SK-N-SH treated with all-trans-retinoic acid at 6 μM for 48 hours (cell line): ENCODE measurements around the gene TSC22D4.

Experiments
- ATAC-seq: fragments of 200-7000 bp; cut with Tn5 transposase; 3 replicates; pipeline ENCODE4 v1.9.1; 2020; ENCODE audit warnings: mild to moderate bottlenecking, moderate library complexity
- ARNTL ChIP-seq: fragments of 450-650 bp; formaldehyde crosslinking; IDR thresholded peaks from 2 replicates; pipeline ENCODE4 v1.5.0; 2020; ENCODE audit warnings: low read depth, mild to moderate bottlenecking, moderate library complexity, borderline replicate concordance
- BACH2 ChIP-seq: fragments of 250-450 bp; sonication (Bioruptor Pico); IDR thresholded peaks from 2 replicates; pipeline ENCODE4 v1.9.0; 2021; ENCODE audit warnings: mild to moderate bottlenecking, borderline replicate concordance
- CSDC2 ChIP-seq: fragments of 250-450 bp; sonication (Bioruptor Pico); IDR thresholded peaks from 2 replicates; pipeline ENCODE4 v1.5.0; 2020; ENCODE audit warnings: mild to moderate bottlenecking, moderate library complexity
- GLIS3 ChIP-seq: fragments of 250-450 bp; sonication (Bioruptor Pico); IDR thresholded peaks from 2 replicates; pipeline ENCODE4 v1.5.0; 2020; ENCODE audit warnings: mild to moderate bottlenecking, moderate library complexity
- ISL1 ChIP-seq: fragments of 250-450 bp; sonication (Bioruptor Pico); IDR thresholded peaks from 2 replicates; pipeline ENCODE4 v2.1.2; 2022; ENCODE audit warnings: mild to moderate bottlenecking, moderate library complexity
- OSR1 ChIP-seq: fragments of 250-450 bp; sonication (Bioruptor Pico); IDR thresholded peaks from 2 replicates; pipeline ENCODE4 v1.8.0; 2022; ENCODE audit warnings: moderate library complexity, mild to moderate bottlenecking, inconsistent platforms
- PPARA ChIP-seq: fragments of 250-450 bp; sonication (Bioruptor Pico); IDR thresholded peaks from 2 replicates; pipeline ENCODE4 v1.5.0; 2020; ENCODE audit warnings: mild to moderate bottlenecking, borderline replicate concordance
- RARB ChIP-seq: fragments of 250-450 bp; sonication (Bioruptor Pico); IDR thresholded peaks from 2 replicates; pipeline ENCODE4 v1.8.0; 2021; ENCODE audit warnings: mild to moderate bottlenecking, moderate library complexity
- SNAI2 ChIP-seq: fragments of 250-450 bp; sonication (Bioruptor Pico); IDR thresholded peaks from 2 replicates; pipeline ENCODE4 v1.5.0; 2020; ENCODE audit warnings: mild to moderate bottlenecking, moderate library complexity
- TOX ChIP-seq: fragments of 250-450 bp; sonication (Bioruptor Pico); IDR thresholded peaks from 2 replicates; pipeline ENCODE4 v1.8.0; 2021; ENCODE audit warnings: mild to moderate bottlenecking, moderate library complexity, borderline replicate concordance
- ZFP3 ChIP-seq: fragments of 250-450 bp; sonication (Bioruptor Pico); IDR thresholded peaks from 2 replicates; pipeline ENCODE4 v1.5.0; 2020; ENCODE audit warnings: mild to moderate bottlenecking, moderate library complexity
- ZFP30 ChIP-seq: fragments of 450-650 bp; formaldehyde crosslinking; IDR thresholded peaks from 2 replicates; pipeline ENCODE4 v1.5.0; 2022; ENCODE audit warnings: mild to moderate bottlenecking, moderate library complexity
- ZNF565 ChIP-seq: fragments of 450-650 bp; formaldehyde crosslinking; conservative IDR thresholded peaks from 2 replicates; pipeline ENCODE4 v1.5.0; 2020; ENCODE audit warnings: low read depth, mild to moderate bottlenecking, moderate library complexity
- ZNF8 ChIP-seq: fragments of 450-650 bp; formaldehyde crosslinking; IDR thresholded peaks from 2 replicates; pipeline ENCODE4 v1.5.0; 2020; ENCODE audit warnings: mild to moderate bottlenecking, moderate library complexity
- TF ChIP-seq, protein P1 (sequence below): fragments of 250-450 bp; sonication (Bioruptor Pico); IDR thresholded peaks from 2 replicates; pipeline ENCODE4 v1.5.0; 2020; ENCODE audit warnings: mild to moderate bottlenecking, moderate library complexity
- TF ChIP-seq, protein P2 (sequence below): fragments of 250-450 bp; sonication (Bioruptor Pico); IDR thresholded peaks from 2 replicates; pipeline ENCODE4 v1.5.1; 2020; ENCODE audit warnings: low read depth, mild to moderate bottlenecking, moderate library complexity
- TF ChIP-seq, protein P3 (sequence below): fragments of 250-450 bp; sonication (Bioruptor Pico); IDR thresholded peaks from 2 replicates; pipeline ENCODE4 v1.8.0; 2020; ENCODE audit warnings: mild to moderate bottlenecking, moderate library complexity, borderline replicate concordance
- TF ChIP-seq, protein P4 (sequence below): fragments of 250-450 bp; sonication (Bioruptor Pico); IDR thresholded peaks from 2 replicates; pipeline ENCODE4 v1.8.0; 2021; ENCODE audit warnings: low read depth, mild to moderate bottlenecking, moderate library complexity, borderline replicate concordance

TSC22D4 gene

DNA sequence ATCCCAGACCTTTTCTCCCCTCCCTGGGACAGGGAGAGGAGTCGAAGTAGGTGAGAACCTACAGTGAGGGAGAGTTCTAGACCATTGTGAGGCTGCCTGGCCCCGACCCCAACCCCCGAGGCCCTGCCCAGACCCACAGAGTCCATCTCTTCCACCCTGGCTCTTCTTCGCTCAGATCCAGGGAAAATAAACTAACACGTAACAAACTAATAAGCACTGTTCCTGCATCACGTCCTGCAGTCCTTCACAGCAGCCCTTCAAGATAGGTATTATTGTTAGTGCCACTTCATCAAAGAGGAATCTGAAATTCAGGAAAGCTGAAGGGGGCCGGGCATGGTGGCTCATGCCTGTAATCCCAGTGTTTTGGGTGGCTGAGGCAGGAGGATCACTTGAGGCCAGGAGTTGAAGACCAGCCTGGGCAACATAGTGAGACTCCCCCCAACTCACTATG, 14.8 kb downstream of the TSC22D4 start, which contains the start of gene SPACDR:
SPACDR (minus strand) TSS at position 51 of the 451 bp plus-strand sequence. CDS start 235 bp downstream, outside the sequence.
- TF ChIP-seq CSDC2 (CRISPR knock-in tag) (no peak), ARNTL (CRISPR knock-in tag) (no peak), ISL1 (CRISPR knock-in tag) (no peak), ZNF8 (CRISPR knock-in tag) (no peak), ZNF565 (CRISPR knock-in tag) (no peak), RARB (no peak), ZFP3 (no peak), BACH2 (CRISPR knock-in tag) (no peak), SNAI2 (CRISPR knock-in tag) (no peak)
- TF ChIP-seq, protein P1, sequence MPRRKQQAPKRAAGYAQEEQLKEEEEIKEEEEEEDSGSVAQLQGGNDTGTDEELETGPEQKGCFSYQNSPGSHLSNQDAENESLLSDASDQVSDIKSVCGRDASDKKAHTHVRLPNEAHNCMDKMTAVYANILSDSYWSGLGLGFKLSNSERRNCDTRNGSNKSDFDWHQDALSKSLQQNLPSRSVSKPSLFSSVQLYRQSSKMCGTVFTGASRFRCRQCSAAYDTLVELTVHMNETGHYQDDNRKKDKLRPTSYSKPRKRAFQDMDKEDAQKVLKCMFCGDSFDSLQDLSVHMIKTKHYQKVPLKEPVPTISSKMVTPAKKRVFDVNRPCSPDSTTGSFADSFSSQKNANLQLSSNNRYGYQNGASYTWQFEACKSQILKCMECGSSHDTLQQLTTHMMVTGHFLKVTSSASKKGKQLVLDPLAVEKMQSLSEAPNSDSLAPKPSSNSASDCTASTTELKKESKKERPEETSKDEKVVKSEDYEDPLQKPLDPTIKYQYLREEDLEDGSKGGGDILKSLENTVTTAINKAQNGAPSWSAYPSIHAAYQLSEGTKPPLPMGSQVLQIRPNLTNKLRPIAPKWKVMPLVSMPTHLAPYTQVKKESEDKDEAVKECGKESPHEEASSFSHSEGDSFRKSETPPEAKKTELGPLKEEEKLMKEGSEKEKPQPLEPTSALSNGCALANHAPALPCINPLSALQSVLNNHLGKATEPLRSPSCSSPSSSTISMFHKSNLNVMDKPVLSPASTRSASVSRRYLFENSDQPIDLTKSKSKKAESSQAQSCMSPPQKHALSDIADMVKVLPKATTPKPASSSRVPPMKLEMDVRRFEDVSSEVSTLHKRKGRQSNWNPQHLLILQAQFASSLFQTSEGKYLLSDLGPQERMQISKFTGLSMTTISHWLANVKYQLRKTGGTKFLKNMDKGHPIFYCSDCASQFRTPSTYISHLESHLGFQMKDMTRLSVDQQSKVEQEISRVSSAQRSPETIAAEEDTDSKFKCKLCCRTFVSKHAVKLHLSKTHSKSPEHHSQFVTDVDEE (CRISPR knock-in tag): no peak
- TF ChIP-seq, protein P2, sequence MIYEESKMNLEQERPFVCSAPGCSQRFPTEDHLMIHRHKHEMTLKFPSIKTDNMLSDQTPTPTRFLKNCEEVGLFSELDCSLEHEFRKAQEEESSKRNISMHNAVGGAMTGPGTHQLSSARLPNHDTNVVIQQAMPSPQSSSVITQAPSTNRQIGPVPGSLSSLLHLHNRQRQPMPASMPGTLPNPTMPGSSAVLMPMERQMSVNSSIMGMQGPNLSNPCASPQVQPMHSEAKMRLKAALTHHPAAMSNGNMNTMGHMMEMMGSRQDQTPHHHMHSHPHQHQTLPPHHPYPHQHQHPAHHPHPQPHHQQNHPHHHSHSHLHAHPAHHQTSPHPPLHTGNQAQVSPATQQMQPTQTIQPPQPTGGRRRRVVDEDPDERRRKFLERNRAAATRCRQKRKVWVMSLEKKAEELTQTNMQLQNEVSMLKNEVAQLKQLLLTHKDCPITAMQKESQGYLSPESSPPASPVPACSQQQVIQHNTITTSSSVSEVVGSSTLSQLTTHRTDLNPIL (CRISPR knock-in tag): no peak
- TF ChIP-seq, all 23 proteins: peak for 0
- ATAC-seq: no peak

DNA sequence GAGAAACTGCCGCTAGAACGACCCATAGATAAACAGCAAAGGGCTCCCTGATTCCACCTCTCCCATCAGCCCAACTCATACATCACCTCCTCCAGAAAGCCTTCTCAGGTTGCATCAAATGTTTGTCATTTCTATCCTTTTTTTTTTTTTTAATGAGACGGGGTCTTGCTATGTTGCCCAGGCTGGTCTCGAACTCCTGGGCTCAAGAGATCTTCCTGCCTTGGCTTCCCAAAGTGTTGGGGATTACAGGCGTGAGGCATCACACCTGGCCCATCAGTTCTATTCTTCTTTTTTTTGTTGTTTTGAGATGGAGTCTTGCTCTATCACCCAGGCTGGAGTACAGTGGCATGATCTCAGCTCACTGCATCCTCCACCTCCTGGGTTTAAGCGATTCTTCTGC, 22.0 kb downstream of the TSC22D4 start:
- TF ChIP-seq, protein P3, sequence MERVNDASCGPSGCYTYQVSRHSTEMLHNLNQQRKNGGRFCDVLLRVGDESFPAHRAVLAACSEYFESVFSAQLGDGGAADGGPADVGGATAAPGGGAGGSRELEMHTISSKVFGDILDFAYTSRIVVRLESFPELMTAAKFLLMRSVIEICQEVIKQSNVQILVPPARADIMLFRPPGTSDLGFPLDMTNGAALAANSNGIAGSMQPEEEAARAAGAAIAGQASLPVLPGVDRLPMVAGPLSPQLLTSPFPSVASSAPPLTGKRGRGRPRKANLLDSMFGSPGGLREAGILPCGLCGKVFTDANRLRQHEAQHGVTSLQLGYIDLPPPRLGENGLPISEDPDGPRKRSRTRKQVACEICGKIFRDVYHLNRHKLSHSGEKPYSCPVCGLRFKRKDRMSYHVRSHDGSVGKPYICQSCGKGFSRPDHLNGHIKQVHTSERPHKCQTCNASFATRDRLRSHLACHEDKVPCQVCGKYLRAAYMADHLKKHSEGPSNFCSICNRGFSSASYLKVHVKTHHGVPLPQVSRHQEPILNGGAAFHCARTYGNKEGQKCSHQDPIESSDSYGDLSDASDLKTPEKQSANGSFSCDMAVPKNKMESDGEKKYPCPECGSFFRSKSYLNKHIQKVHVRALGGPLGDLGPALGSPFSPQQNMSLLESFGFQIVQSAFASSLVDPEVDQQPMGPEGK: no peak
- TF ChIP-seq ZFP3 (no peak), CSDC2 (CRISPR knock-in tag) (no peak), ARNTL (CRISPR knock-in tag) (no peak), TOX (no peak), SNAI2 (CRISPR knock-in tag) (no peak), ZFP30 (CRISPR knock-in tag) (no peak), PPARA (no peak), BACH2 (CRISPR knock-in tag) (no peak), GLIS3 (CRISPR knock-in tag) (no peak), OSR1 (no peak)
- TF ChIP-seq, protein P2 (CRISPR knock-in tag): no peak
- TF ChIP-seq, protein P1 (CRISPR knock-in tag): no peak
- TF ChIP-seq, protein P4, sequence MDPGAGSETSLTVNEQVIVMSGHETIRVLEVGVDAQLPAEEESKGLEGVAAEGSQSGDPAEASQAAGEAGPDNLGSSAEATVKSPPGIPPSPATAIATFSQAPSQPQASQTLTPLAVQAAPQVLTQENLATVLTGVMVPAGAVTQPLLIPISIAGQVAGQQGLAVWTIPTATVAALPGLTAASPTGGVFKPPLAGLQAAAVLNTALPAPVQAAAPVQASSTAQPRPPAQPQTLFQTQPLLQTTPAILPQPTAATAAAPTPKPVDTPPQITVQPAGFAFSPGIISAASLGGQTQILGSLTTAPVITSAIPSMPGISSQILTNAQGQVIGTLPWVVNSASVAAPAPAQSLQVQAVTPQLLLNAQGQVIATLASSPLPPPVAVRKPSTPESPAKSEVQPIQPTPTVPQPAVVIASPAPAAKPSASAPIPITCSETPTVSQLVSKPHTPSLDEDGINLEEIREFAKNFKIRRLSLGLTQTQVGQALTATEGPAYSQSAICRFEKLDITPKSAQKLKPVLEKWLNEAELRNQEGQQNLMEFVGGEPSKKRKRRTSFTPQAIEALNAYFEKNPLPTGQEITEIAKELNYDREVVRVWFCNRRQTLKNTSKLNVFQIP: no peak
- ATAC-seq: no peak
